Activated CD8-positive, alpha-beta T cell treated with anti-CD3 and anti-CD28 coated beads, Interleukin-2, amount 10 ng/mL, durations not matched to agents 7 days and 5 days (primary cell): ENCODE measurements around the gene TMEM200A. TPM values are rescaled to one million over a fixed set of nuclear protein-coding genes. Genes with fewer than 3 reads are reported as not detected.

Experiments
- total RNA-seq, 2 experiments: library from RNA; stranded (reverse); gene quantifications; one replicate each; pipeline ENCODE4 v1.2.3, GENCODE V29; 2021

TMEM200A gene
- total RNA-seq, 2 experiments from 2014 or later: 2.6 to 2.7 TPM

Other genes with a start within 250 kb of the TMEM200A start
- gene SAMD3, start 143.1 kb upstream of the TMEM200A start, total RNA-seq: 10 to 100 TPM; 22.1 to 28.9 TPM